ENCODE results near the gene DOCK3.

- peak in 5 of 11 experiments; percentile 33 to 60 (median 41) for TF ChIP-seq CTCF (IDR thresholded peaks at IDR 0.05 in 8 of 11, conservative IDR thresholded peaks at IDR 0.05 in 3 of 11)
- no peak for TF ChIP-seq POLR2A (IDR thresholded peaks at IDR 0.05)
Measured at GRCh38 chr3:50675179-50676030, 678 bp downstream of the DOCK3 start.

Data from spleen (tissue), 7 donors.